HG02798 (cell line): ENCODE results near the gene DNAH6.

Experiments used
- ATAC-seq: cut with Tn5 transposase; IDR thresholded peaks from one replicate; pipeline ENCODE4 v1.9.1; 2021; ENCODE audit warnings: mild to moderate bottlenecking; ENCODE audit not compliant: unreplicated experiment, poor library complexity

Gene DNAH6

GRCh38 chr2:84788027-84788426 lies 271.7 kb downstream of the DNAH6 start:
- ATAC-seq: no peak

DNA sequence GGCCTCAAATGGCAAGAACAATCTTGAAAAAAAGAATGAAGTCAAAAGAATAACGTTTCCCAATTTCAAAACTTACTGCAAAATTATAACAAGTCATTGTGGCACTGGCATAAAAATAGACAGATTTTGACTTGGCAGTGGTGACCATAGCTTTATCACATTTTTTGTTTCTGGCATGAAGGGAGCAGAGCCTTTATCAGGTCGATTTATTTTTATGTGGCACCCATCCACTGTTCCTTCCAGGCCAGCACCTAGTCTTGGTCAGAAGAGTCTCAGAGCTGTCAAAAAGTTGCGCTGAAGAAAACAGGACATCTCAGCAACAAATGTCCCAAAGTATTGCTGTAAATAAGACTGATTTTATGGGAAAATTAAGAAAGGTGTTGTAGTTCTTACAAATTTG lies 272.2 kb downstream of the DNAH6 start:
- no peak for ATAC-seq

- no peak for ATAC-seq
Measured at GRCh38 chr2:84792856-84793522, 276.7 kb downstream of the DNAH6 start.

- ATAC-seq: no peak
Measured at GRCh38 chr2:84793641-84794040, 277.3 kb downstream of the DNAH6 start.

DNA sequence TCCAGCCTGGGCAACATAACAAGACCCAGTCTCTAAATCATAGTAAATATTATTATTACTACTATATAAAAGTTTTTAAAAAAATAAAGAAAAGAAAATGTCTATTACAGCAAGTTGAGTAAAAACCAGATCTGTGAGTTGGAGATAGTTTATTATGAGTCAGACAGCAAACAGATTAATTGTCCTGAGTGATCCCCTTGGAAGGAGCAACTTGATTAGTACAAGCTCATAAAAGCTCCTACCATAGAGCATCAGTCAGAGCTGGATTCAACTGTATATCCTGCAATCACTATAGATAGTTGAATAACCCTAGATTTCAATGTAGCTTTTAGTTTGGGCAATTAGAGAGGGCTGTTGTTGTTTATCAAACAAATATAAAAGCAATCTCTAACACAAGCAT lies 280.5 kb downstream of the DNAH6 start:
- ATAC-seq: no peak

DNA sequence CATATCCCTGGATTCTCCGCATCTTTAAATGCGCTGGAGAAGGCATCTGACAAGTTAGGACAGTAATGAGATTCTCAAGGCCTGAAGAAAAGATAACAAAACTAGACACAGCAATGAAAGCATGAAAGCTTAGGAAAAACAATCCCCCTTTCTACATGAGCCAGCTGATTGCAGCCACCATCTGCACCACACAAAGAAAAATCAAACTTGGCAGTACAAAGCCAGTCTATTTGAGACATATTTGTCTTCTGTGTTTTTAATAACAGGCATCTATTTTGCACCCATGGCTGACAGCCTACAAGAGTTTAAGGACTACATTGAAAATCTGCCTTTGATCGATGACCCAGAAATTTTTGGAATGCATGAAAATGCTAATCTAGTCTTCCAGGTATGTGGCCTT lies 281.0 kb downstream of the DNAH6 start:
- ATAC-seq: no peak

- ATAC-seq: peak; percentile 13
Measured at GRCh38 chr2:84799772-84800171, 283.5 kb downstream of the DNAH6 start.

DNA sequence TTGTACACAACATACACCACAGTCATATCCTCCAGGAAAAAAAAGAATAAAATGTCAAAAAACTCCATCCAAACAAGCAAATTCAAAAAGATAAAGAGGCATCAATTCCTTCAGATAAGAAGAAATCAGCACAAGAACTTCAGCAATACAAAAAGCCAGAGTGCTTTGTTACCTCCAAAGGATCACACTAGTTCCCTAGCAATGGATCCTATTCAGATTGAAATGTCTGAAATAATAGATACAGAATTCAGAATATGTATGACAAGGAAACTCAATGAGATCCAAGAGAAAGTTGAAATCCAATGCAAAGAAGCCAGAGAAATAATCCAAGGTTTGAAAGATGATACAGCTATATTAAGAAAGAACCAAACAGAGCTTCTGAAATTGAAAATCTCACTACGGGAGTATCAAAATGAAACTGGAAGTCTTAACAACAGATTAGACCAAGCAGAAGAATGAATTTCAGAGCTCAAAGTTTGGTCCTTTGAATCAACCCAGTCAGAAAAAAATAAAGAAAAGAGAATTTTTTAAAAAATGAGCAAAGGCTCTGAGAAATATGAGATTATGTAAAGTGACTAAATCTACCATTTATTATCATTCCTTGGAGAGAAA lies 284.0 kb downstream of the DNAH6 start:
- ATAC-seq: peak; percentile 88

GRCh38 chr2:84801811-84802210 lies 285.5 kb downstream of the DNAH6 start:
- ATAC-seq: no peak

DNA sequence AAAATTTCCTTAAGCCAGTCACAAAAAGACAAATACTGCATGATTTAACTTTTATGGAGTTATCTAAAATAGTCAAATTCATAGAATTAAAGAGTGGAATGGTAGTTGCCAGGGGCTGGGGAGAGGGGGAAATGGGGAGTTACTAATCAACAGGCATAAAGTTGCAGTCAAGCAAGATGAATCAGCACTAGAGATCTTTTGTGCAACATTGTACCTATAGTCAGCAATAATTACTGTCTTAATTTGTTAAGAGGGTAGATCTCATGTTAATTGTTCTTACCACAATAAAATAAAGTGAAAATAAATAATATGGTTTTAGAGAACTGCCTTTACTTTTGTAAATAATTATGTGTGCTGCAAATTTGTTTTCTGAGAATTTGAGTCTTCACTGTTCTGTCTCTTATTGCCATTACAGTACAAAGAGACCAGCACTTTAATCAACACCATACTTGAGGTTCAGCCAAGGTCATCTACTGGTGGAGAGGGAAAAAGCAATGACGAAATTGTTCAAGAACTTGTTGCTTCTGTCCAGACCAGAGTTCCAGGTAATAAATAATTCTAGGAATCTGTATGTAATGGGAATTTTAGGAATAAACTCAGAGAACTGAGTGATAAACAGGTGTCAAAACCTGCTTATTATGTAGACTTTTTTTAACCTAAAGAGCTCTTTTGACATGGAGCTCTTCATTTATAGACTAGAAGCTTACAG lies 289.1 kb downstream of the DNAH6 start:
- ATAC-seq: no peak

DNA sequence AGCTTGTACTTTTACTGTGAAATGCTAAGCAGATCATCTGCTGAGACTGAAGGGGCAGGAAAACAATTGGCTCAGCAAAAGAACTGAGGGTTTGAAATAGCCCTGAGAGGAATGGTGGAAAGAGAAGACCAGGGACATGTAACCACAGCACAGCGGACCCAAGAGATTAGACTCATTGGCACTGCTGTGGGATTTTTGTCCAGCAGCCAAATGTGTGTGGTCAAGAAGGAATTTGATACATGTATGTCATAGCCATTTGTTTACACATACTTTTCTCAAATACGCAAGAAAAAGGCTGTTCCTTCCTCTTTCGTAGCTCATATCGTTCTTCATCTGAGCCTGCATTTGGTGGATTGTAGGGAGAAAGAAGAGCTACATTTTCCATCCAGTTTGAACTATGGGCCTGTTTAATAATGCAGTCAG lies 290.8 kb downstream of the DNAH6 start:
- no peak for ATAC-seq

DNA sequence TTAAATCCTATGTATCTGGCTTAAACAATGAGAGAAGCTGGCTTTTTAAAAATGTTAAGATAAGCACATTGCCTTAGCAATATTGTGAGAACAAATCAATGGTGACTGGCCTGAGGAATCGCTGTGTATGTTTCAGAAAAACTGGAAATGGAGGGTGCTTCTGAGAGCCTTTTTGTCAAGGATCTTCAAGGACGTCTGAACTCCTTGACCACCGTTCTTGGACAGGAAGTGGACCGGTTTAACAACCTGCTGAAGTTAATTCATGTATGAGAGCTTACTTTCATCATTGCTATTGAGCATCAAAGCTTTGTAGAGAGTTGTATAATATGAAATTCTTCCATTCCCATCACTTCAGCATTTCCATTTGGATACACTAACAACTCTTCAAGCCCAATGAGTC lies 292.0 kb downstream of the DNAH6 start:
- ATAC-seq: no peak

DNA sequence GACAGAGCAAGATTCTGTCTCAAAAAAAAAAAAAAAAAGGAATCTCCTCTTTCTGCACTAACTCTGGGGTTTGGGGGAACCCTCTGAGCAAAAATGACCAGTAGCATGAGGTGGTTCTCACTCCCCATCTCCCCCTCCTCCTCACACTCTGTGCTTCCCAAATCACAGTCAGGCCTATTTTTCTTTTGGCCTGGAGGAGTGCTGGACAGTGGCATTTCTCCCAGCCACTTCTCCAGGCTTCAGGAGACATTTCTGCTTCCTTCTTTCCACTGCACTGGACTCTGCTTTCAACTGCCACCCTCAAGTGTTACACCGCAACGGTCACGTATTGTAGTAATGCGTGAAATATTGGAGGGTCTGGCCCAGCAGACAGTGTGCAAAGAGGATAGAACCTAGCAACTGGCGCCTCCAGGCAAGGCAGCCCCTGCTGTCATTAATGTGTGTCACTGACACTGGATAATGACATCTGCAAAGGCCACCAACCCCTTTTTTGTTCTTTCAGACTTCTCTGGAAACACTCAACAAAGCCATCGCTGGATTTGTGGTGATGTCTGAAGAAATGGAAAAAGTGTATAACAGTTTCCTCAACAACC lies 295.6 kb downstream of the DNAH6 start:
- ATAC-seq: no peak

- ATAC-seq: no peak
Measured at GRCh38 chr2:84815146-84815545, 298.8 kb downstream of the DNAH6 start.

- ATAC-seq: peak; percentile 79
Measured at GRCh38 chr2:84816426-84817026, 300.2 kb downstream of the DNAH6 start.

GRCh38 chr2:84817239-84817655 lies 300.9 kb downstream of the DNAH6 start:
- peak; percentile 90 for ATAC-seq

GRCh38 chr2:84821806-84822205 lies 305.5 kb downstream of the DNAH6 start:
- no peak for ATAC-seq

GRCh38 chr2:84823229-84823628 lies 306.9 kb downstream of the DNAH6 start:
- ATAC-seq: no peak

DNA sequence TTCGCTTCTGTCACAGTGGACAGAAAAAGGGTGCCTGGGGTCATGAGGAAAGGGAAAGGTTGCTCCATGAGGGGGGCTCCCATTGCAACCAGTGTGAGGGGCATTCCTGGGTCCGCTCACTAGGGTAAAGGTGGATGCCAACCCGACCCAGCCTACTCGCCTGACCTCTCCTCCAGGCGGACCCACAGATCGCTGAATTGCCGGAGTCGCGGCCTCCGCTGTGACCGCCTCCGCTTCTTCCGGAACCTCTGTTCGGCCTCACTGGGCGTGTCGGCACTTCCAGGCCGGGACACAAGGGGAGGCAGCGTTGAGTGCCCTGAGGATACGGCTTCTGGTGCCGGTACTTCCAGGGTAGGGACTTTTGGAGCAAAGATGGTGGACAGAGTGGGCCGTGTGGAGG lies 307.5 kb downstream of the DNAH6 start:
- ATAC-seq: no peak

- no peak for ATAC-seq
Measured at GRCh38 chr2:84827978-84828575, 311.8 kb downstream of the DNAH6 start.
